GM19468 (cell line): ENCODE measurements around the gene PLAC1.

Experiments
- ATAC-seq: cut with Tn5 transposase; IDR thresholded peaks from one replicate; pipeline ENCODE4 v1.9.1; 2021; ENCODE audit warnings: mild to moderate bottlenecking, moderate library complexity, moderate number of reproducible peaks; ENCODE audit not compliant: unreplicated experiment; ENCODE audit errors: extremely low read depth

The PLAC1 gene

GRCh38 chrX:134633394-134633793 is 24.9 kb downstream of the PLAC1 start:
- no peak for ATAC-seq

GRCh38 chrX:134632355-134632754 is 25.9 kb downstream of the PLAC1 start:
- ATAC-seq, result no peak

GRCh38 chrX:134631426-134632346 is 26.6 kb downstream of the PLAC1 start:
- ATAC-seq, result no peak

- no peak for ATAC-seq
Measured at GRCh38 chrX:134628663-134629062, 29.6 kb downstream of the PLAC1 start.

GRCh38 chrX:134626434-134626833 is 31.8 kb downstream of the PLAC1 start:
- no peak for ATAC-seq

- ATAC-seq, result no peak
Measured at GRCh38 chrX:134625315-134625718, 33.0 kb downstream of the PLAC1 start.

- ATAC-seq, result no peak
Measured at GRCh38 chrX:134624046-134624430, 34.2 kb downstream of the PLAC1 start.

- ATAC-seq, result no peak
Measured at GRCh38 chrX:134623293-134624045, 34.8 kb downstream of the PLAC1 start.

GRCh38 chrX:134622813-134623185 is 35.5 kb downstream of the PLAC1 start:
- ATAC-seq, result no peak

- ATAC-seq, result no peak
Measured at GRCh38 chrX:134622056-134622812, 36.0 kb downstream of the PLAC1 start.

GRCh38 chrX:134619838-134620237 is 38.4 kb downstream of the PLAC1 start:
- no peak for ATAC-seq

GRCh38 chrX:134613396-134613795 is 44.9 kb downstream of the PLAC1 start:
- ATAC-seq, result no peak

GRCh38 chrX:134608153-134608552 is 50.1 kb downstream of the PLAC1 start:
- ATAC-seq, result no peak

GRCh38 chrX:134607523-134607922 is 50.7 kb downstream of the PLAC1 start:
- no peak for ATAC-seq

GRCh38 chrX:134604701-134605311 is 53.5 kb downstream of the PLAC1 start:
- no peak for ATAC-seq

GRCh38 chrX:134603806-134604700 is 54.2 kb downstream of the PLAC1 start:
- no peak for ATAC-seq

GRCh38 chrX:134602410-134602809 is 55.9 kb downstream of the PLAC1 start:
- no peak for ATAC-seq

- no peak for ATAC-seq
Measured at GRCh38 chrX:134601240-134601765, 57.0 kb downstream of the PLAC1 start.

GRCh38 chrX:134600714-134601113 is 57.6 kb downstream of the PLAC1 start:
- no peak for ATAC-seq
